Hepatocyte (in vitro differentiated cells): Measurements from ENCODE around the gene SLC22A12.

Experiments used
- EZH2 ChIP-seq: fragments of 200-600 bp; sonication (generic); IDR thresholded peaks from 2 replicates; pipeline ENCODE4 v1.6.1; 2016; ENCODE audit warnings: antibody characterized with exemption, mild to moderate bottlenecking, borderline replicate concordance
- TF ChIP-seq, protein P1 (sequence below): fragments of 200-600 bp; sonication (generic); IDR thresholded peaks from 2 replicates; pipeline ENCODE4 v1.5.1; 2016; ENCODE audit warnings: antibody characterized with exemption, mild to moderate bottlenecking; ENCODE audit not compliant: poor library complexity

DNA sequence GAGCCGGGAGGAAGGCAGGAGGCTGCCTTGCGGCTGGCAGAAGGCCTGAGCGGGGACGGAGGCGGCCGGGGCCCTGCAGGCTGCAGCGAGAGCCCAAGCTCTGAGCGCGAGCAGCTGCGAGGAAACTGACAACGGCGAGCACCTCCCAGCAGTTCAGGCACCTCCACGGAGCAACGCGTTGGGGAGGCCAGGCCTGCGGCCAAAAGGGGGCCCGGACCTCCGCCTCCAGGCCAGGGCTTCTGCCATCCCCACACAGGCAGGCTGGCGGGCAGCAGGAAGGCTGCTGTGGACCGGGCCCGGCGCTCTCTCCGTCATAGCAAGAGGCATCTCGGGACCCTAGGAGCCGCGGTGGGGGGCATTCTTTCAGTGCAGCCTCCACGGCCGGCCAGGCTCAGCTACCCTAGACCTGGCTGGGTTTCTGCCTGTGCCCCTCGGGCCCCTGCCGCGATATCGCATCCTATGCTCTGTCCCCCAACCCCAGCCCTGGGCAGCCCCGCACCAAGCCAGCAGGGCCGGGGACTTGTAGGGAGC is 22.9 kb upstream of the SLC22A12 start:
- TF ChIP-seq, protein P1, sequence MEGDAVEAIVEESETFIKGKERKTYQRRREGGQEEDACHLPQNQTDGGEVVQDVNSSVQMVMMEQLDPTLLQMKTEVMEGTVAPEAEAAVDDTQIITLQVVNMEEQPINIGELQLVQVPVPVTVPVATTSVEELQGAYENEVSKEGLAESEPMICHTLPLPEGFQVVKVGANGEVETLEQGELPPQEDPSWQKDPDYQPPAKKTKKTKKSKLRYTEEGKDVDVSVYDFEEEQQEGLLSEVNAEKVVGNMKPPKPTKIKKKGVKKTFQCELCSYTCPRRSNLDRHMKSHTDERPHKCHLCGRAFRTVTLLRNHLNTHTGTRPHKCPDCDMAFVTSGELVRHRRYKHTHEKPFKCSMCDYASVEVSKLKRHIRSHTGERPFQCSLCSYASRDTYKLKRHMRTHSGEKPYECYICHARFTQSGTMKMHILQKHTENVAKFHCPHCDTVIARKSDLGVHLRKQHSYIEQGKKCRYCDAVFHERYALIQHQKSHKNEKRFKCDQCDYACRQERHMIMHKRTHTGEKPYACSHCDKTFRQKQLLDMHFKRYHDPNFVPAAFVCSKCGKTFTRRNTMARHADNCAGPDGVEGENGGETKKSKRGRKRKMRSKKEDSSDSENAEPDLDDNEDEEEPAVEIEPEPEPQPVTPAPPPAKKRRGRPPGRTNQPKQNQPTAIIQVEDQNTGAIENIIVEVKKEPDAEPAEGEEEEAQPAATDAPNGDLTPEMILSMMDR = no peak
- no peak for TF ChIP-seq EZH2
